ENCODE results near the gene CS. TPM values are rescaled to one million over a fixed set of nuclear protein-coding genes. Genes with fewer than 3 reads are reported as not detected.
A peak's percentile ranks its signal among the peaks of the same experiment; 100 is the strongest.
"Not testable (repeated sequence)": the region's sequence is repeated elsewhere in the genome, so short reads cannot be mapped to it uniquely, and the experiment has no call there.

The CS gene
- total RNA-seq = 779 TPM
- long read RNA-seq, transcript CS-201 (11 exons, 2,975 nt) = major isoform, 1,520 of 1,846 reads
- long read RNA-seq, transcript CS-212 (12 exons, 3,057 nt) = minor isoform, 13 of 1,846 reads
- long read RNA-seq, partial matches to known transcripts = 222 of 1,846 reads
- long read RNA-seq, other reads (novel, unspliced or antisense) = 90 of 1,846 reads

- DNase-seq (peak; percentile 99), ATAC-seq (ENCODE audit: poor library complexity) (peak; percentile 97)
- intact Hi-C loops (cut with DNase I) = no loop called here
These were observed at the start of gene CS for GRCh38 chr12:56299853-56300643. Gene CS, minus strand, starts transcription at chr12:56300330. Its CDS starts 129 bp downstream, at chr12:56300201.

DNA sequence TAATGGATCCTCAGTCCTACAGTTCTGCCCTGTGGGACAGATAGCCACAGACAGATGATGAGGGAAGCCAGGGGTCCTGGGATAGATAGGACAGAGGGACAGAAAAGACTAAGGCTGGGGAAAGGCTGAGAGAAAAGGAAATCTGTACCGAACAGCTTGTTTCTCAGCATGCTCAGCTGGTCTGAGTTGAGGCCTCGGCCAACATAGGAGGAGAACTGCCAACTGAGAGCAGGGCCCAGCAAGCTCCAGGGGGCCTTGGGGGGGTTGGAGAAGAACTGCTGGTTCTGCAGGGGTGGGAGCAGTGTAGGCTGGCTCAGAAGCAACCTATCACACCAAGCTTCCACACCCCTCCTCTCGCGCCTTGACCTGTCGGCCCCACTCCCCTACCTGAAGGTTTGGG lies 48.6 kb upstream of the CS start:
- ATAC-seq (ENCODE audit: poor library complexity) (no peak), DNase-seq (no peak)
- intact Hi-C loops (cut with DNase I) = no loop called here

DNA sequence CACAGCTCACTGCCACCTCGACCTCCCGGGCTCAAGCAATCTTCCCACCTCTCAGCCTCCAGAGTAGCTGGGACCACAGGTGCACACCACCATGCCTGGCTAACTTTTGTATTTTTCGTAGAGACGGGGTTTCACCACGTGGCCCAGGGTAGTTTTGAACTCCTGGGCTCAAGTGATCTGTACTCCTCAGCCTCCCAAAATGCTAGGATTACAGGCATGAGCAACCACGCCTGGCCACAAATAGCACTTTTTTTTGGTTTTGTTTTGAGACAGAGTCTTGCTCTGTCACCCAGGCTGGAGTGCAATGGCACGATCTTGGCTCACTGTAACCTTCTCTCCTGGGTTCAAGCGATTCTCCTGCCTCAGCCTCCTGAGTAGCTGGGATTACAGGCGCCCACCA lies 47.1 kb upstream of the CS start:
- DNase-seq; ATAC-seq (ENCODE audit: poor library complexity); intact Hi-C loops (cut with DNase I): not testable (repeated sequence)

DNA sequence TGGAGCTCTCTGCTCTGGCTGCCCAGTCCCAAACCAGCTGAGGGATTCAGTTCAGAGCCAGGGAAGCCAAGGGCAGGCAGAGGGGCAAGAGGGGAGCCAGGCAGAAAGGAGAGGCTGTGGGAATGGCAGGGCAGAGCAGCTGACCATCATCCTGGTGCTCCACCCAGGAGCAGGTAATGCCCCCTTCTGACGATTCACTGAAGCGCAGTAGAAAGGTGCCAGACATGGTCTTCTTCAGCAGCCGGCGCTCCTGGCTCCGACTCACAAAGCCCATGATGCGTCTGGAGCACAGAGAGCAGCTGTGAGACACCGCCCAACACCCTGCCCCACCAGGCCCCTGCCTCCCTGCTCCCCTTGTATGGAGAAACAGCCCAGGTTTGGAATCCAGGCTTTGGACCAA lies 46.5 kb upstream of the CS start:
- peak; percentile 19 for ATAC-seq (ENCODE audit: poor library complexity)
- intact Hi-C loops (cut with DNase I) = no loop called here
- no peak for DNase-seq

DNA sequence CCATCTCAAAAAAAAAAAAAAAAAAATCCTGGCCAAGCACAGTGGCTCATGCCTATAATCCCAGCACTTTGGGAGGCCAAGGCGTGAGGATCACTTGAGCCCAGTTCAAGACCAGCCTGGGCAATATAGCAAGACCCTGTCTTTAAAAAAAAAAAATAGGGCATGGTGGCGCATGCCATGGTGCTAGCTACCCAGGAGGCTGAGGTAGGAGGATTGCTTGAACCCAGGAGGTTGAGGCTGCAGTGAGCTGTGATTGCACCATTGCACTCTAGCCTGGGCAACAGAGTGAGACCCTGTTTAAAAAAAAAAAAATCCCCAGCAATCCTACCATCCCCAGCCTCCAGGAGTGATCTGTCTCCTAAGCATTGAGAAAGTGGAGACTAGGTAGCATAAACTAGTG lies 42.2 kb upstream of the CS start:
- intact Hi-C loops (cut with DNase I); DNase-seq; ATAC-seq (ENCODE audit: poor library complexity): not testable (repeated sequence)

GRCh38 chr12:56341616-56342015 lies 41.5 kb upstream of the CS start:
- DNase-seq (no peak), ATAC-seq (ENCODE audit: poor library complexity) (no peak)
- intact Hi-C loops (cut with DNase I) = no loop called here

DNA sequence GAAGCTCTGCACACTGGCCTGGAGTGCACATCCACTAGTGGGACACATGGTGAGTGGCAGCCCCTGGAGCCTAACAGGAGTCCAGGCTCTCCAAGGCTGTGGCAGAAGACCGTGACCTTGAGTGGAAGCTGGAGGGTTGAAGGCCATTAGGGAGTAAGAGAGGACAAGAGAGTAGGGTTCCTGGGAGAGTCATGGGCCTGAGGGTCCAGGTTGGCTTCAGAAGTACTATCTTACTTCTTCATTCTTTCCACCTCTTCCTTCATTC lies 39.0 kb upstream of the CS start:
- intact Hi-C loops (cut with DNase I) = no loop called here
- no peak for ATAC-seq (ENCODE audit: poor library complexity)

DNA sequence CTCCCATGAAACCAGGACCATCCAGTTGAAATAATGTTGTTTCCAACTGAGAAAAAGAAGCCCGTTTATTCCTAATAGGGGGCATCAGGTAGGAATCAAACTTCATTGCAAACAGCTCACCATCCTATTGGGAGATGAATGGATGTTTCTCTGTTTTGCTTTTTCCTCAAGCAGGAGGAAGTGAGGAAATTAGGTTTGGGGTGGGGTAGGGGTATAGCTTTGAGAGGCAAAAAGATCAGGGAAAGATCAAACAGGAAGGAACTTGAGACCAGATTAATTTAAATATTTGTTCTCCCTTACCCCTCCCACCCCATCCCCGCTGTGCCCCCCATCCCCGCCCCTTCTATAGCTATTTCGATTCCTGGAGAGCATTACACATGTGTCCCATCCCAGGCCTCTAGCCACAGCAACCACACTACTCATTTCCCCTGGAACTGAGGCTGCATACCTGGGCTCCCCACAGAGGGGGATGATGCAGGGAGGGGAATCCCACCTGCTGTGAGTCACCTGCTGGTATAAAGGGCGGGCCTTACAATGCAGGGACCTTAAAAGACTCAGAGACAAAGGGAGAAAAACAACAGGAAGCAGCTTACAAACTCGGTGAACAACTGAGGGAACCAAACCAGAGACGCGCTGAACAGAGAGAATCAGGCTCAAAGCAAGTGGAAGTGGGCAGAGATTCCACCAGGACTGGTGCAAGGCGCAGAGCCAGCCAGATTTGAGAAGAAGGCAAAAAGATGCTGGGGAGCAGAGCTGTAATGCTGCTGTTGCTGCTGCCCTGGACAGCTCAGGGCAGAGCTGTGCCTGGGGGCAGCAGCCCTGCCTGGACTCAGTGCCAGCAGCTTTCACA lies 38.4 kb upstream of the CS start, which contains the start of gene IL23A:
Gene IL23A (plus strand): TSS at position 577 of the 850 bp plus-strand sequence. CDS start 161 bp downstream, at position 738.
- no peak for ATAC-seq (ENCODE audit: poor library complexity)
- DNase-seq = no peak
- intact Hi-C loops (cut with DNase I) = no loop called here

More for the DNA sequence above, 39.0 kb upstream of the CS start:
- DNase-seq = no peak

GRCh38 chr12:56337753-56338251 lies 37.7 kb upstream of the CS start:
- intact Hi-C loops (cut with DNase I) = no loop called here
- DNase-seq = no peak
- no peak for ATAC-seq (ENCODE audit: poor library complexity)

DNA sequence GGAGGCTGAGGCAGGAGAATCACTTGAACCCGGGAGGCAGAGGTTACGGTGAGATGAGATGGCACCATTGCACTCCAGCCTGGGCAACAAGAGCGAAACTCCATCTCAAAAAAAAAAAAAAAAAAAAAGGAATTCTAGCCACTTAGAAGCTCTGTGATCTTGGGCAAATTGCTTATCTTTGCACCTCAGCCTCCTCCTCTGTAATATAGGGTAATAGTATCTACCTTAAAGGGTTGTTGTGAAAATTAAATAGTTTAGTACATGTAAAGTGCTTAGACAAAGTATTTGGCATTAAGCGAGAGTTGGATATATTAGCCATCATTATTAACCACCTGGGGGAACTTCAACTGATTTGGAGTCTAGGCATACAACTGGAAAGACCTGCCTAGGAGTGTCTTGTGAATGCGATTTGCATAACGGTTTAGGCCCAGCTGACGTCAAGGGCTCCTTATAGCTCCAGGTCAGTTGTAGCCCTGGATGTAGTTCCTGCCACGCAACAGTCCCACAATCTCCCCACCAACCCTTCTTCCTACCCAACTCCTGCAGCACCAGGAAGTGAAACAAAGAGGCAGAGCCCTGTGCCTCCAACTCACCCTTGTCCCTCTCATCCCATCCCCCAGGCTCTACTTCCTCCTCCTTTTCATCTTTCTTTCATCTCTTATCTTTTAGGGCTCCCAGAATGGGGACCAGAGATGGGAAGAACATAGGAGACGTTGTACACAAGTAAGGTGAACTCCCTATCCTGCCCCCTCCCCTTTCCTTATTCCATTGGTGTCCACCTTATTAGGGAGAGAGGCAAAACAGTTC lies 36.4 kb upstream of the CS start:
- DNase-seq = no peak
- intact Hi-C loops (cut with DNase I) = no loop called here
- ATAC-seq (ENCODE audit: poor library complexity) = no peak

DNA sequence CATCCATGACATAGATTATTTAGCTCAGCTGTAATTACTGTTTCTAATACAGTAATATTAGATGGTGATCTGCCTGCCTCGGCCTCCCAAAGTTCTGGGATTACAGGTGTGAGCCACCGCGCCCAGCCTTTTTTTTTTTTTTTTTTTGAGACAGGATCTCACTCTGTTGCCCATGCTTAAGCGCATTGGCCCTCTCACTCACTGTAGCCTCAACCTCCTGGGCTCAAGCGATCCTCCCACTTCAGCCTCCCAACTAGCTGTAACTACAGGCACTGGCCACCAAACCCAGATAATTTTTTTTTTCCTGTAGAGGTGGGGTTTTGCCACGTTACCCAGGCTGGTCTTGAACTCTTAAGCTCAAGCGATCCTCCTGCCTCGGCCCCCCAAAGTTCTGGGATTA lies 35.4 kb upstream of the CS start:
- DNase-seq; intact Hi-C loops (cut with DNase I); ATAC-seq (ENCODE audit: poor library complexity): not testable (repeated sequence)

DNA sequence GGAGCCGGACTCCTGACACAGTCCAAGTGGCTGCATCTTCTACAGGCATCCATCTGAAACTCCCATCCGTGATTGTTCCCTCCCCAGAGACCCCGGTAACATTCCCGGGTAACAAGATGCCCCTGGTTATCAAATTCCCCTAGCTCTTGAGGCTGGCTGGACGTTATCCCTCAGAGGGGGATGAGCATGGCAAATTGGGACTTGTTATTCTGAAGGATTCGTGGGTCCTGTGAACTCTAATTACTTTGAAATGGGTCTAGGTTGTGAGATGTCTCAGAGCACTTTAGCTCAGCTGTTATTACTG lies 34.3 kb upstream of the CS start:
- DNase-seq (no peak), ATAC-seq (ENCODE audit: poor library complexity) (no peak)
- intact Hi-C loops (cut with DNase I) = no loop called here

- intact Hi-C loops (cut with DNase I) = no loop called here
- ATAC-seq (ENCODE audit: poor library complexity) (peak; percentile 99), DNase-seq (peak; percentile 97)
These were observed 33.8 kb upstream of the CS start, which contains the start of gene PAN2 for GRCh38 chr12:56333679-56334489. Gene PAN2, minus strand, starts transcription at chr12:56334000. Its CDS starts 906 bp downstream, at chr12:56333094.

DNA sequence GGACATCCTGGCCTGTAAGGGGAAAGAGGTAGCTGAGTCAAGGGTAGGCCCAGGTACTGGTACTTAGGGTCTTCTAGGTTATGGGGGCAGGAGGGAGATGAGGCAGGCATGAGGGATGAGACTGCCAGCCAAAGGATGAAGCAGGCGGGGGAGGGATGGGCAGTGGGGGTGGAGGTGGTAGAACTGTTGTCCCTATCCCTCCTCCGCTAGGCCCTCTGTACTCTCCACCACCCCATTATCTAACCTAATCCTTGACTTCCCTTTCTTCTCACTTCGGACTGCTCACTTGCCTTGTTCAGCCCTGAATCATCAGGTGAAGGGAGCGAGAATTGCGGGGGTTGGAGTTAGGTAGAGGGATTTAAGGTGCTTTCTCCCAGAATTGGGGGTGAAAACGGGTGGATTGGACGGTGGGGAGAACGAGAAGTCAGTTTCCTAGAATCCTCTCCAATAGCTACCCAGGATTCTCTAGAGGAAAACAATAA lies 33.1 kb upstream of the CS start:
- peak; percentile 3 for ATAC-seq (ENCODE audit: poor library complexity)
- intact Hi-C loops (cut with DNase I) = no loop called here
- DNase-seq = no peak

DNA sequence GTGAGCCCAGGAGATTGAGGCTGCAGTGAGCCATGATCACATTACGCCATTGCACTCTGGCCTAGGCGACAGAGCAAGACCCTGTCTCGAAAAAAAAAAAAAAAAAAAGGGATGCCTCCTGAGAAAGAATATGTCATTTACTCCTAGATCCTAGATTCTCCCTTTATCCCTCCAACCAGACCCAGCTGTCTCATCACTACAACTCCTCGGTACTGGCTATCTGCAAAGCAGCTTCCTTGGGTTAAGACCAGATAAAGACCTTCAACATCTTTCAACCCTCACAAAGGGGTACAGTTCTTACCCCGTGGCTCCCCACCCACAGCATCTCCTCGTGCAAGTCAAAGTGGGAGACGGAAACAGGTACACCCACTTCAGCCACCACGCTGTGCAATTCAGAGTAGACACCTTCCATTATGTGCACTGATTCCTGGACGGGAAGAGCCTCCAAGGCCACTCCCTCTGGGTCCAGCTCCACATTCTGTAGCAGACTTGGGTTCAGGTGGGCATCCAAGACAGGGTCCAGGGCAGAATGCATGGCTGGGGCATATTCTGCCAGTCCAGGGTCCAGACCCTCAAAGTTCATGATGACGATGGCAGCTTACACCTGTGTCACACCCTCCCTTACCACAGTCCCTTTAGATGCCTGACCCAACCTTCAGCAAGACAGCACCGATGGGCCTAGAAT lies 32.5 kb upstream of the CS start:
- intact Hi-C loops (cut with DNase I) = no loop called here
- ATAC-seq (ENCODE audit: poor library complexity) = no peak
- no peak for DNase-seq

GRCh38 chr12:56330936-56331490 lies 30.9 kb upstream of the CS start:
- intact Hi-C loops (cut with DNase I) = no loop called here
- ATAC-seq (ENCODE audit: poor library complexity) (no peak), DNase-seq (no peak)

DNA sequence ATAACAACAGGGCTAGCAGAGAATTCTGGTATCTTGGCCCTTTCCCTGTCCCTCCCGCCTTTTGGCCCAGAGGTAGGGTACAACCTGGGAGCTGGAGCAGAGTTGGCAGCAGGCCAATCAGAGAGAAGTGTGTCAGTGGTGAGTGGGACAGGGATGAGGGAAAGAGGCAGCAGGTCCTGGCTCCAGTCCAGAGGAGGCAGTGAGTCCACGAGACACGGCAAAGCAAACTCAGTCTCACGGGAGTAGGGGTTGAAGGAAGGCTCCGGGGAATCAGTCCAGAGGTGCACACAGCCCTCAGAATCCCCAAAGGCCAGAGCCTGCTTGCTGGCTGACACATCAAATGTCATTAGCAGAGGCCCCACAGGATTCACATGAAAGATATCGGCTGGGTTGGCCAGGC lies 26.4 kb upstream of the CS start:
- DNase-seq = peak; percentile 42
- peak; percentile 22 for ATAC-seq (ENCODE audit: poor library complexity)
- intact Hi-C loops (cut with DNase I) = no loop called here

Measured in Right ventricle myocardium superior (tissue), 1 donor.